MCF 10A (cell line): ENCODE data around the gene AIF1L. TPM values are rescaled to one million over a fixed set of nuclear protein-coding genes. Genes with fewer than 3 reads are reported as not detected.

Experiments used
- BruUV-seq: library from RNA; stranded (reverse); fragments of 400-500 nt; replicated peaks from 2 replicates; lab custom pipeline; 2021; lab: Mats Ljungman, UMichigan
- CTCF ChIA-PET: fragments of 300-600 bp; sonication (Branson Sonifier 250); formaldehyde crosslinking; extraction: SDS; loops from one replicate; lab custom pipeline; 2021; ENCODE audit warnings: antibody characterized with exemption, inconsistent platforms; lab: Yijun Ruan, JAX
- POLR2A ChIA-PET: fragments of 300-600, 350-650 bp; sonication (Branson Sonifier 250); formaldehyde crosslinking; extraction: SDS; loops from one replicate; lab custom pipeline; 2020; ENCODE audit warnings: antibody characterized with exemption, inconsistent platforms; lab: Yijun Ruan, JAX
- DNase-seq: peaks from one replicate; pipeline ENCODE4 v3.0.0-alpha.2; 2018; ENCODE audit not compliant: unreplicated experiment
- H3K27ac Mint-ChIP-seq: one replicate; pipeline ENCODE4 v1.8.0; 2022; ENCODE audit warnings: mild to moderate bottlenecking, low read depth, mixed read lengths; ENCODE audit not compliant: unreplicated experiment
- H3K27me3 Mint-ChIP-seq: one replicate; pipeline ENCODE4 v1.8.0; 2022; ENCODE audit warnings: mixed read lengths; ENCODE audit not compliant: insufficient read depth, unreplicated experiment
- H3K36me3 Mint-ChIP-seq: one replicate; pipeline ENCODE4 v1.8.0; 2022; ENCODE audit warnings: mild to moderate bottlenecking, moderate library complexity, mixed read lengths; ENCODE audit not compliant: insufficient read depth, unreplicated experiment
- H3K4me1 Mint-ChIP-seq: one replicate; pipeline ENCODE4 v1.8.0; 2022; ENCODE audit warnings: mixed read lengths; ENCODE audit not compliant: insufficient read depth, unreplicated experiment
- H3K4me3 Mint-ChIP-seq: one replicate; pipeline ENCODE4 v1.8.0; 2022; ENCODE audit warnings: mild to moderate bottlenecking, moderate library complexity, mixed read lengths; ENCODE audit not compliant: unreplicated experiment
- H3K9me3 Mint-ChIP-seq: one replicate; pipeline ENCODE4 v1.8.0; 2022; ENCODE audit warnings: mixed read lengths; ENCODE audit not compliant: unreplicated experiment
- CTCF ChIP-seq: fragments of 200-600 bp; IDR thresholded peaks from one replicate; pipeline ENCODE4 v1.8.0; 2022; ENCODE audit warnings: antibody characterized with exemption, mild to moderate bottlenecking; ENCODE audit not compliant: unreplicated experiment
- intact Hi-C: fragments of 100-400 bp; cut with micrococcal nuclease; formaldehyde crosslinking; loops from 2 replicates; pipeline ENCODE4 v1.14.1; 2022
- total RNA-seq: library from RNA; stranded (reverse); gene quantifications from 2 replicates; pipeline ENCODE4 v1.2.3, GENCODE V29; 2022

AIF1L gene
- total RNA-seq, 1 experiment from 2014 or later = 4.1 TPM

- BruUV-seq = no TSS peak
- DNase-seq = no peak
- intact Hi-C loops = no loop called here
- ChIA-PET CTCF (interaction anchor here (0.7 to 1.1 kb wide), 2 partner anchors 50 to 59 kb away, joined by 3 to 6 read pairs; no protein-coding TSS in a partner anchor), POLR2A (no interaction called here)
- Mint-ChIP-seq H3K4me1 (peaks cover 2% of the 10 kb centered on the region), H3K9me3 (no peaks in the 10 kb centered on the region), H3K27ac (no peak overlapping the region), H3K4me3 (no peak overlapping the region), H3K36me3 (no peaks in the 10 kb centered on the region), H3K27me3 (no peaks in the 10 kb centered on the region)
- no peak for TF ChIP-seq CTCF
Observed at GRCh38 chr9:131107760-131108159, 11.4 kb downstream of the AIF1L start.

GRCh38 chr9:131111186-131111853 is 15.0 kb downstream of the AIF1L start:
- intact Hi-C loops = loop anchor here (5.0 kb wide), 1 partner anchor 54 kb away; no protein-coding TSS in a partner anchor
- no peak for TF ChIP-seq CTCF
- no peak for DNase-seq
- H3K4me3 Mint-ChIP-seq = no peak overlapping the region
- ChIA-PET CTCF (interaction anchor here (0.7 kb wide), 1 partner anchor 53 kb away, joined by 3 read pairs; no protein-coding TSS in a partner anchor), POLR2A (interaction anchor here (1.3 kb wide), 1 partner anchor 14 kb away, joined by 5 read pairs; the partner anchor contains the start of gene NUP214)
- H3K36me3 Mint-ChIP-seq = no peaks in the 10 kb centered on the region
- H3K27me3 Mint-ChIP-seq = no peaks in the 10 kb centered on the region
- H3K9me3 Mint-ChIP-seq = no peaks in the 10 kb centered on the region
- H3K27ac Mint-ChIP-seq = no peak overlapping the region
- no TSS peak for BruUV-seq
- H3K4me1 Mint-ChIP-seq = peaks cover 6% of the 10 kb centered on the region

GRCh38 chr9:131111854-131112311 is 15.6 kb downstream of the AIF1L start:
- no peak for DNase-seq
- no peak for TF ChIP-seq CTCF
- Mint-ChIP-seq H3K27me3 (no peaks in the 10 kb centered on the region), H3K9me3 (no peaks in the 10 kb centered on the region), H3K4me1 (peaks cover 6% of the 10 kb centered on the region), H3K36me3 (no peaks in the 10 kb centered on the region), H3K27ac (no peak overlapping the region), H3K4me3 (no peak overlapping the region)
- no TSS peak for BruUV-seq
- CTCF ChIA-PET = interaction anchor here (1.3 kb wide), 1 partner anchor 14 kb away, joined by 3 read pairs; the partner anchor contains the start of gene NUP214
- POLR2A ChIA-PET = interaction anchor here (1.7 kb wide), 1 partner anchor 14 kb away, joined by 8 read pairs; the partner anchor contains the start of gene NUP214
- intact Hi-C loops = loop anchor here (5.0 kb wide), 1 partner anchor 55 kb away; no protein-coding TSS in a partner anchor
